HepG2 (cell line): ENCODE data around the gene CCL7.

Experiments
- CTCF ChIP-seq: sonication (generic); formaldehyde crosslinking; IDR thresholded peaks from 2 replicates; pipeline ENCODE4 v1.5.0; 2020; ENCODE audit warnings: mild to moderate bottlenecking, missing genetic modification reagents, moderate library complexity
- GLMP ChIP-seq: sonication (generic); formaldehyde crosslinking; IDR thresholded peaks from 2 replicates; pipeline ENCODE4 v1.9.0; 2021; ENCODE audit warnings: missing genetic modification reagents, mild to moderate bottlenecking, borderline replicate concordance
- JUND ChIP-seq: sonication (generic); formaldehyde crosslinking; IDR thresholded peaks from 2 replicates; pipeline ENCODE4 v1.8.0; 2022; ENCODE audit warnings: mild to moderate bottlenecking, missing genetic modification reagents
- MLX ChIP-seq: IDR thresholded peaks from 2 replicates; pipeline ENCODE4 v1.6.1; 2016
- MXI1 ChIP-seq: IDR thresholded peaks from 3 replicates; pipeline ENCODE4 v1.6.1; 2012; ENCODE audit warnings: low read depth, low read length, inconsistent platforms, borderline replicate concordance
- PITX1 ChIP-seq: sonication (generic); formaldehyde crosslinking; IDR thresholded peaks from 2 replicates; pipeline ENCODE4 v1.5.1; 2020; ENCODE audit warnings: mild to moderate bottlenecking, missing genetic modification reagents
- RFX5 ChIP-seq: IDR thresholded peaks from 2 replicates; pipeline ENCODE4 v1.6.1; 2011; ENCODE audit warnings: low read depth, low read length, improper control_type of control experiment
- SCMH1 ChIP-seq: sonication (generic); formaldehyde crosslinking; IDR thresholded peaks from 2 replicates; pipeline ENCODE4 v1.9.0; 2021; ENCODE audit warnings: missing genetic modification reagents, mild to moderate bottlenecking, borderline replicate concordance
- TFAP4 ChIP-seq: sonication (generic); IDR thresholded peaks from 2 replicates; pipeline ENCODE4 v1.6.1; 2016; ENCODE audit warnings: low read depth, borderline replicate concordance
- ZNF136 ChIP-seq: sonication (generic); formaldehyde crosslinking; IDR thresholded peaks from 2 replicates; pipeline ENCODE4 v1.8.1; 2022; ENCODE audit warnings: low read depth, mild to moderate bottlenecking, moderate library complexity, missing genetic modification reagents
- ZNF577 ChIP-seq: sonication (generic); formaldehyde crosslinking; IDR thresholded peaks from 2 replicates; pipeline ENCODE4 v1.4.0; 2020; ENCODE audit warnings: mild to moderate bottlenecking, low read depth, missing genetic modification reagents, borderline replicate concordance
- ZNF720 ChIP-seq: sonication (generic); formaldehyde crosslinking; IDR thresholded peaks from 2 replicates; pipeline ENCODE4 v1.4.0; 2020; ENCODE audit warnings: missing genetic modification reagents

DNA sequence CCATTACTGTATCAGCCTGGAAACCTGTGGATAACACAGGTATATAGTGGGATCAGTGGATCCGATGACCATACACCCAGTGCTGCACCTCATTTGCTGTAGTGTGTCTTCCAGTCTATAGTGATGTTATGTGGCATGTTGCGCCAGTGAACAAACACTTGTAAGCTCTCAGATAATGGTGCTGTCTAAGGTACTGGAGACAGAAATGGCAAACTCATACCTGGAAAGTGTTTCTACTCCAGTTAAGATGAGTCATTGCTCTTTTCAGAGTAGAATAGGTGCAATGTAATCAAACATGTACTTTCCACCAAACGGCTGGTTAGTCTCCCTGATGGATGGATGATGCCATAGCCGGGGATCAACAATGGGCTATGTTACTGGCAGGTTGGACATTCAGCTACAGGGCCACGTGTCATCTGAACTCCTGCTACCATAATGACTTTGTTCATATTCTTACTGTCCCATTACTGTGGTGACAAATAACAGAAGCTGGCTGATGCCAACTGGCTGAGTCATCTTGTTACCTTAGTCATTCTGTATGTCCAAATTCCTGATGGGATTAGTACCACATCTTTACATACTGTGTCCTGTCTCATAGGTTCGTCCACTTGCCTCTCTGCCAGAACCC lies 21.8 kb downstream of the CCL7 start:
- TF ChIP-seq MLX (CRISPR knock-in tag) = no peak
- no peak for TF ChIP-seq RFX5
- no peak for TF ChIP-seq CTCF (CRISPR knock-in tag)
- TF ChIP-seq ZNF720 (CRISPR knock-in tag) = no peak
- TF ChIP-seq SCMH1 (CRISPR knock-in tag) = no peak
- TF ChIP-seq MXI1 = no peak
- TF ChIP-seq ZNF577 = no peak
- TF ChIP-seq JUND (CRISPR knock-in tag) = no peak
- TF ChIP-seq PITX1 = no peak
- no peak for TF ChIP-seq TFAP4
- no peak for TF ChIP-seq ZNF136
- no peak for TF ChIP-seq GLMP (CRISPR knock-in tag)
